GM18873 (cell line): ENCODE measurements around the gene FCHSD2.

ENCODE experiments used
- ATAC-seq: cut with Tn5 transposase; IDR thresholded peaks from one replicate; pipeline ENCODE4 v1.9.1; 2021; ENCODE audit warnings: mild to moderate bottlenecking, moderate library complexity, moderate number of reproducible peaks; ENCODE audit not compliant: unreplicated experiment, low FRiP score

The FCHSD2 gene

DNA sequence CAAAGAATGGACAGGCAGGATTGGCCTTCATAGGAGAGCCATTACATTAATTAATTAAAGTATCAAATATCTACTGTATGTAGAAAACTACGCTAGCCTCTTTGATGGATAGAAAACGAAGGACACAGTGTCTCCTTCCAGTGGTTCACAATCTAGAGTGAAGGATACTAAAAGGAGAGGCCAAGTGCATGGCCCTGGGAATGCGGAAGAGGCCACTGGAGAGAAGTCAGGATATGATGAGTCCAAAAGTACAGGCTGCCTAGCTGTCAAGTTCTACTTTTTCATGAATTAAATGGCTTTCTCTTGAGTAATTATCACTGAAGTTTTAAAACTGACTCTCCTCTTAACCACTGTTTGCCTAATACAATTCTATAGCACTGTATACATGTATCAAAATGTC lies 286.1 kb downstream of the FCHSD2 start:
- ATAC-seq = no peak

DNA sequence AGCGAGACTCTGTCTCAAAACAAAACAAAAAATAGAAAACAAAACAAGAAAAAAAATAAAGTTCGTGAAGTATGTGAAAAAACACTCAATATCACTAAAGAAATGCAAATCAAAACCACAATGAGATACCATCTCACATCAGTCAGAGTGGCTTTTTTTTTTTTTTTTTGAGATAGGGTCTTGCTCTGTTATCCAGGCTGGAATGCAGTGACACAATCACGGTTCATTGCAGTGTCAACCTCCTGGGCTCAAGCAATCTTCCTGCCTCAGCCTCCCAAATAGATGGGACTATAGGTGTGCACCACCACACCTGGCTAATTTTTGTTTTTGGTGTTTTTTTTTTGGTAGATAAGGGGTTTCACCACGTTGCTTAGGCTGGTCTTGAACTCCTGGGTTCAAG lies 290.4 kb downstream of the FCHSD2 start:
- ATAC-seq = no peak

DNA sequence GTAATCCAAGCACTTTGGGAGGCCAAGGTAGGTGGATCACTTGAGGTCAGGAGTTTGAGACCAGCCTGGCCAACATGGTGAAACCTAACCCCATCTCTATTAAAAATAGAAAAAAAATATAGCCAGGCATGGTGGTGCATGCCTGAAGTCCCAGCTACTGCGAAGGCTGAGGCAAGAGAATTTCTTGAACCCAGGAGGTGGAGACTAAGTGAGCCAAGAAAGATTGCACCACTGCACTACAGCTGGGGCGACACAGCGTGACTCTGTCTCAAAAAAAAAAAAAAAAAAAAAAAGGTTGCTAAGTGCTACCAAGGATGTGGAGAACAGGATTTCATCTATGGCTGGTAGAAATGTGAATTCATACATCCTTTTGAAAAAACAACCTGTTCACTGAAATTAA lies 291.3 kb downstream of the FCHSD2 start:
- ATAC-seq = no peak

DNA sequence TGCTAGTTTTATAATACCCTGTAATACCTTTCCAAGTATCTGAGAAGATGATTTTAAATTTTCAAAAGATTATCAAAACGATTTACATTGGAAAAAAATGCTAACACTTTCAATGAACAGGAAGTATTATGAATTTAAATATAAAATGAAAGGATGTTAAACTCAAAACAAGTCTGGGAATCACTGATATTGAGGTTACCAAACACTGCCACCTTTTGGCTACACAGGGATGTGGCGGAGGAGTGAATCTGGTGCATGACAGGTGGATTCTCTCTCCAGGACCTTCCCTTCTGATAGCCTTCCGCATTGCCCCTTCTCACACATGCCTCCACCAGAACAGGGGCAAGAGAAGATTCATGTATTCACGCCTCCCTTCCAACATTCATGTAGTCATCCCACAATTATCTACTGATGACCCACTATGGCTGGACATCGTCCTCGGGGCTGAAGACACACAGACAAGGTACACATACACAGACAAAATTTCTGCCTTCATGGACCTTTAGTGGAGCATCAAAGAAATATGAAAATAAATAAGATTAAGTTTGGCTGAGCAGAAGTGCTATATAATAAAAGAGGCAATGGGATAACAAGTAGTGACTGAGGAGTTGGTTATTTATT lies 293.2 kb downstream of the FCHSD2 start:
- no peak for ATAC-seq

DNA sequence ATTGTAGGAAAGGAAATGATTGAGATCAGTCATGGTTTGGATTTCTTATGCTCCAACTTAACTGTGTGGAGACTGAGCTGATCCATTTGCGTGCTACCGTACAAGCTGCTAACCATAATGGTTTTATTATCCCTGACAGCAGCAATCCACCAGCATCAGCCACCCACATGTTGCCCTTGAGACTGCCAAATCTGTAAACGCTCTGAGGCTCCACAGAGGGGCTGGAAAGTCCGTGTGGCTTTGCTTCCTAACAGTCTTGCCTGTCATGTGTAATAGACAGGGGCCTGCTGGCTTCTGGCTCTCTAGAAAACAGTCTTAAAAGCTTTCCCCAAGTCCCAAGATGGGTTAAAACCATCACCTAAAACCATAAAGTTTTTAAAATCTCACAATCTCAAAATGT lies 297.8 kb downstream of the FCHSD2 start:
- ATAC-seq = no peak

DNA sequence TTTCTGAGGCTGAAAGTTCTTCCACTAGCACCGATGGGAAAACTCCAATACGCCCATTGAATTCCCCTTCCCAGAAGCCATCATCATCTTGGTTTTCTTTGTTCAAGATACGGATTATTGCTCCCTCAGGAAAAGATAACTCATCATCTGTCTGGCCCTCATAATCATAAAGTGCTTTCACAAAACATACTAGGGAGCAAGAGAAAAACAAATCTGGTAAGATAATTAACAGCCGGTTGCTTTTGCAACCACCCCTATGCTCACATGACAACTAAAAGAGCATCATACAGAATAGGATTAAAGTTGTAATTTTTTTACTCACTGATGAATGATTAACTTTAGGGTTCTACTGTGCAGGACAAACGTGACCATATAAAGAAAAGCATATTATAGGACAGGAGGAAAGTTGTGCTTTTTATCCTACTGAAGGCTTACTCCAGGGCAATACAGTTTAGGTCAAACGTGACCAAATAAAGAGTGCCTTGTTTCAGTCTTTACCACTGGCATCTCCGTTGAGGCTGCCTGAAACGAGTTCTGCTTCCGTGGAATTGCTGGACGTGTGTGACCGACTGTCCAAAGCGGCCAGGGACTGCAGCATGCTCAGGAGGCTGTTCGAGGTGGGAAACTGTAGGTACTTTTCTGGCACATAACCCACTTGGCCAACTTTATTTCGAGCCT lies 299.3 kb downstream of the FCHSD2 start:
- ATAC-seq = no peak

DNA sequence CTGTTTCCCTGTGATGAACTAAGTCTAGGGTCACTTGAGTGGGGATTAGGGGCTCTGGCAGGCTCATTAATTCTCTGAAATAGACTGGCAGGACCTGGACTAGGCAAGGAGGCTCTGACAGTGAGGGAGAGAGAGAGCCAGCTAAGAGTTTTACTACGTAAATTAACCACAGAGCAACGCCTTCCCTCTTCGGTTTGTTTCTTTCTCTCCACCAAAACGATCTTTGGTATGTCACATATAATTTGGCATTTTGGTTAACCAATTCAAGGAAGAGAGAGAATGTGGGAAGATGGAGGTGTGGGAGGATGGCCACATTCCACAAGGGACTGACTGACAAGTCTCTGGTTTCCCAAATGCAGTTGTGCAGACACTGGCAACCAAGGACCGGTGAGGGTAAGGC lies 300.0 kb downstream of the FCHSD2 start:
- no peak for ATAC-seq

DNA sequence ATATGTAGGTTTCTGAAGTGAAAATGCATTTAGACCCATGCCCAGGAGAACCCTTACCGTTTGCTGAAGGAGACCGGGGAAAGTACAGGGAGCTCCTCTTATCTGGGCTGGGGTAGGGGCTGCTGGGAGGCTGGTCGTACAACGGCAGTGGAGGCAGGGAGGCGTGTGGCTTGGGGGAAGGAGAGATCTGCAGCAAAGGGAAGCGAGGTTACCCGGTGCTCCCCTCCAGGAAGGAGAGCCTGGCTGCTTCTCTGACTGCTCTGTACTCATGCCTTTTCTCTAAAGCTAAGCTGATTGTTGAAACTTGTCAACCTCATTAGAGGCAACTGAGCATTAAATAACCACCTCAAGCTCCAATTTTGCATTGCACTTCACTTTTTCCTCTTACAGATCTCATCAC lies 300.7 kb downstream of the FCHSD2 start:
- ATAC-seq = no peak

DNA sequence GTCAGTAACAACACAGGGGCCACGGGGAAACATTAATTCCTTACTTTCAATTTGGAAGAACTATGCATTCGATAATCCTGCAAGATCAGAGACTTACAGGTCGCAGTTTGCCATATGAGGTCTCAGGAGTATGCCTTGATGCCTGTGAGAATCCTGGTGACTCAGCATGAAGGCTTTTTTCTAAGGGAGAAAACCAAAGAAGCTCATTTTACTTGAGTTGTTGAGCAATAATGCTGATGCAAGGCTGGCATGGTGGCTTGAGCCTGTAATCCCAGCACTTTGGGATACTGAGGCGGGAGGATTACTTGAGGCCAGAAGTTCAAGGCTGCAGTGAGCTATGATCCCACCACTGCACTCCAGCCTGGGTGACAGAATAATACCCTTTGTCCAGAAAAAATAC lies 301.3 kb downstream of the FCHSD2 start:
- no peak for ATAC-seq

DNA sequence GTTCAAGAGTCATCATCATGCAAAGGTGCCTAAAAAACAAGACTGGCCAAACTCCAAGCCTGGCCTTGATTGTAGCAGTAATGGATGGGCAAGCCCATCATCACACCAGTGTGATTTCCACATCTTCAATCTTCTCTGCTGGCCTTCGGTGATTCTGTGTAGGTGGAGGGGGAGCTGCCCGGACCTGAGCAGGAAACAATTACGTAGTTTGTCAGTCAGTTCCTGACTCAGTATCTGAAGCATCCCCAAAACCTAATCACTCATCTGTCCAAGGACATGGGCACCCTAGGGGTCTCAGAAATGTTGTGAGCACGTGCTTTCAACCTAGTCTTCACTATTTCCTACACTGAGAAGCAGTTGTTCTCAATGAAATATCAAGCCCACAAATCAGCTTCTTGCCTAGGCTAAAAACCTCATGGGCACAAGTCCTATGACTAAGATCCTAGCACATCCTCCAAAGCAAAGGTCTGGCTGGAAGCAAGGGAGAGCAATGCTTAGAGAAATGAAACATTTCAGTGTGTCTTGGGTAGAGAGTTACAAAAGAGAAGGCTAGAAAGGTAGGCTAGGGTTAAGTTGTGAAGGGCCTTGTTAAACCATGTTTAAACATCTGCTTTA lies 303.3 kb downstream of the FCHSD2 start:
- no peak for ATAC-seq

DNA sequence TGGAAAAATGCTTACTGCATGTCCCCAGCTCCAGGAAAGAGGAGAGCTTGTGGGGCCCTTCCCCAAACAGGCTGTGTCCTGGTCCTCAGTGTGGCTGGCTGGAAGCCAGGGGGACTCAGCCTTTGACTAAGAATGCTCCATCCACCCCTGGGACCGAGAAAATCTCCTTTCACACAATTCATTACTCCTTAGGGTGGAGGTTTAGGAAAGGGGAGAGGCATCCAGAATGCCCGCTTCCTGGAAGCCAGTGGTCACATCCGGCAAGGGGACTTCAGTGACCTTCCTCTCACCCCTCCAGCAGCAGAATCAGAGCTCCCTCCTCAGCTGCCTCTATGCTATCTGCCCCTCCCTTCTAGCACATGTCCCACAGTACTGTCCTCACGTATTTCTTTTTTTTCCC lies 306.0 kb downstream of the FCHSD2 start:
- ATAC-seq = no peak

DNA sequence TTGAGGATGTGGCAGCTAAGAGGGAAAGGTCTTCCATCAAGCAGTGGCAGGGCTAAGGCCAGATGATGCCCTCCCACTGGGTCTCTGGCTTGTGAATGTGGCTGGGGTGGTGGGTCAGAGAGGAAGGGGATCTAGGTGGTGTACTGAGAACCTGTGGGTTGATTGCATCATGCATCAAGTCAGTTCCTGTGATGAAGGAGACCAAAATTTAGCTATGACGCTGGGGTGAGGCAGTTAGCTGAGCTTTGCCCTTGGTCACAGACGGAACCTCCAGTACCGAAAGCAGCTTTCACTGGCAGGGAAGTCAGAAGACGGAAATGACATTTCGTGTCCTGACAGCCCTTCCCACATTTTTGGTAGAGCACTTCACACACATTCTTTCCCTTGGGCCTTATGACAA lies 307.2 kb downstream of the FCHSD2 start:
- ATAC-seq = no peak

DNA sequence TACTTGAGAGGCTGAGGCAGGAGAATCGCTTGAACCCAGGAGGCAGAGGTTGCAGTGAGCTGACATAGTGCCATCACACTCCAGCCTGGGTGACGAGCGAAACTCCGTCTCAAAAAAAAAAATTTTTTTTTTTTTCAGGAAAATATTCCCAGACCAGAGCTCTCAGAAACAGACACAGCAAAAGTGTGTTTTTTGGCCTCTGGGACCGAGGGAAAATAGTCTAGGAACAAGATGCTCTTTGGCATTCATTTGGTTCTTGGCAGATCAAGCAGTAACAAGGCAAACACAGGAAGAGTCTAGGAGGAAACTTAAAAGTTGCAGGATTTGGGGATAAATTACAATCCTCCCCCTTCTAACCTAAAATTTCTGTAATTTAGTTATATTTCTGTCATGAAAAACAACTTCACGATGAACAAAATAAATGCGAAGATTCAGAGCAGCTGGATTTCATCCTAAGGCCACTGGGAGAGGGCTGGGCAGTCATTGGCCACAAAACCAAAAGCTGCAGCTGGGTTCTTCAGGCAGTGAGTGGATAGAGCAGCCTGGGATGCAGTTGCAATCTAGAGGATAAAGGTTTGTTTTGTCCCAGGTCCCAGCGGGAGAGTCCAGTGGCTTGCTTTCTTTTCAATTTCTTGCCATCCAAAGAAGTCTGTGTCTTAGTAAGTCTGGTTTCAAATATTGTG lies 308.2 kb downstream of the FCHSD2 start:
- no peak for ATAC-seq

DNA sequence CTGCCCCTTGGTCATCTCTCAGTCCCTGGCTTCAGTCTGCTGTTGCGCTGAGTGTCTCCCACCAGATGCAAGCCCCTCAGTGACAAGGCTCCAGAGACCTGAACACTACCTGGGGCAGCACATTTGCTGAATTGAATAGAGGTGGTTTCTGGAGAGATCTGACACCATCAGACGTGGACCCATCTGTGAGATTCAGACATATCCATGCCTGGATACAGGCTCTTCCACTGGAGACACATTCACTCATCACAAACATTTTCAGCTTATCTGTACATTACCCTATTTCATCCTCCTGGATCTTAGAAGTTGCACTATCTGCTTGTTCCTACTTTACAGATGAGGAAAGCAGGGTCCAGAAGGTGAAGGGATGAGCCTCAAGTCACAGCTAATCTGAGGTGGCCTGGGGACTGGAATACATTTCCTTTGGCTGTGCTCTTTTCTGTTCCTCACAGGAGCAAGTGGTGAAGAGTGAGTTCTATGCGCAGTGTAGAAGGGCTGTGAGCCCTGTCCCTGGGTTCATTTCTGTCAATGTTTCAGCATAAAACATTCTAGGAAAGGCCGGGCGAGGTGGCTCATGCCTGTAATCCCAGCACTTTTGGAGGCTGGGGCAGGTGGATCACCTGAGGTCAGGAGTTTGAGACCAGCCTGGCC lies 308.9 kb downstream of the FCHSD2 start:
- ATAC-seq = no peak

DNA sequence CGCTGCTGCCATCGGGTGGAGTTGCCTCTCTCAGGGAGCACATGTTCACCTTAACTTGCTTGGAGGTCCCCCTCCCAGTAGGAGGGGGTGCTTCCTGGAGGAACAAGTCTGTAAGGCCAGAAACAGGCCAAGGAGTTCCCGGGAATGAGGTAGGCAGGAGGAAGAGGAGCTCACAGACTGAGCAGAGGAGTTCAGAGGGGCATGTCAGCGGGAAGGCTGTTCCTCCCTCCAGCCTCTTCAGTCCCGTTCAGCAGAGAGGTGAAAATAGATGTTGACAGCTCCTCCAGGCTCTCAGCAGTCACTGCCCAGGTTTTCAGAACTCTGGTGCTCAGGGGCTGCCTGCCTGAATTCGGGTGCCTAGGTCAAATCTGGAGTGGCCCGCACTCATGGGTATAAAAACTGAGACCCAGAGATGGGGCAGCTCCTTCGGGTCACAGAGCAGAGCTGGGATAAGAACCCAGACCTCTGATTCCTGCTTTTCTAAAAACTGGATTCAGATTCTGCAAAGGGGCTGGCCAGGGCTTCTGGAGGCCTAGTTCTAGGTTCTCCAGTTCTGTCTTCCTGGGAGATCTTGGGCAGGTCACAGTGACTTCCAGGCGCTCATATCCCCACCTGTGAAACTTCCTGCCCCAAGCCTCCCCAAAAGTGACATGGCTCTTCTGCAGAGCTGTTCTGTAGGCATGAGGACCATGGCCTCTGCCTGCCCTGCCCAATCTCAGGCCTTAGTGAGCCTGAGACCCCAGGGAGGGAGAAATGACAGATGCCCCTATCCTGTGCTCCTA lies 309.6 kb downstream of the FCHSD2 start:
- no peak for ATAC-seq

DNA sequence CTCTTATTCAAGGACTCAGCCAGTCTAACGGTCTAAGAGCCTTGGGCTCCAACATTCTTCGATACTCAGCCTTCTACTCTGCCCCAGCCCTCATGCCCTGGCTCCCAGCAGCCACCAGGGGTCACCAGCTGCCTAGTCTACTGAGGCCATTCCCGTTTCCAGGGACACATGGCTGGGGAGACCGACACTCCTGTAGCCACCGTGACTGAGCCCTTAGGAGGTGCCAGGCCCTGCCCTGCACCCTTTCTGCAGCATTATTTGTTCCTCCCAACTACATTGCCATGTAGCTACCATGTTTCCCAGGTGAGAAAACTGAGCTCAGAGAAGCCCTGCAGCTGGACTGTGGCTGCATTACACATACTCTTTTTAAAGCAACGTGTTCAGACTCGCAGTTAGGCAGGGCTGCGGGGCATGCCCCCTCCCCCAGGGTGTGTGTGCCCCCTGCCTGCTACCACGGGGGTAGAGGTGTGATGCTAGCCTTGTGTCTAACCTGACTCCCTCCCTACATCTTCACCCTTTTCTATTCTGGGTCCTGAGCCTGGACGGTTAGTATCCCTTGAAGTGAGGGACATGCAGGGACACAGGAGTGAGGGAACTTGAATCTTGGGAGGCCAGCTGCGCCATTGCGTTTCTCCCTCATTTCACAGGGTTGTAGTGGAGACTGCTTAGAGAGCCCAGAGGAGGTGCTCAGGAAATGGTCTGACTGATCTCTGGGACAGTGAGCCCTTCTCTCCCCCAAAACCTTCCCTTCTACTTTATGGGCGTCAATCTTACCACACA lies 310.4 kb downstream of the FCHSD2 start:
- no peak for ATAC-seq

DNA sequence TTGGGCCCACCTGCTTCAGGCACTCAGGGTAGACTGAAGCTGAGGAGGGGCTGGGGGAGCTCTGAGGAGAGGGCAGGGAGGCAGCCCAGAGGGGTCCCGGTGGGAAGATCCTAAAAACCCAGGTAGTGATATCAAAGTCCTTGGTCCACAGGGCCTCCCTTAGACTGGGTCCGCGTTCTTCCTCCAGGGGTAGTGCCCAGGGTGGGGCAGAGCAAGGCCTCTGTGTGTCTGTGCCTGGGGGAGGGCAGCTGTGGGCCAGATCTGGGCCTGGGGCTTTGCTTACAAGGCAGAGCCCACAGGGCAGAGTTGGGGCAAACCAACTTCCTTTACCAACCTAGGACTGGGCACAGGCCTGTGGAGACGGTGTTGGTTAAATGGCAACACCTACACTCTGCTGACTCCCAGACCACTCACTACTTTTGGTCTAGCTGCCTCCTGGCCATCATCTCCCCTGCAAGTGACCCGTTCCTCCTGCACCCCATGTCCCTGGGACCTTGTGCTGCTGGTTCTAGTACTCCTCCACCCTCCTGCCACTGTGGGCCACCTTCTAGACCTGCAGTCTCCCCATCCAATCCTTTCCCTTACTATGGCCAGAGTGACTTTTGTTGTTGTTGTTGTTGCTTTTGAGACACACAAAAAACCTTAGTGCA lies 312.1 kb downstream of the FCHSD2 start:
- ATAC-seq = no peak

DNA sequence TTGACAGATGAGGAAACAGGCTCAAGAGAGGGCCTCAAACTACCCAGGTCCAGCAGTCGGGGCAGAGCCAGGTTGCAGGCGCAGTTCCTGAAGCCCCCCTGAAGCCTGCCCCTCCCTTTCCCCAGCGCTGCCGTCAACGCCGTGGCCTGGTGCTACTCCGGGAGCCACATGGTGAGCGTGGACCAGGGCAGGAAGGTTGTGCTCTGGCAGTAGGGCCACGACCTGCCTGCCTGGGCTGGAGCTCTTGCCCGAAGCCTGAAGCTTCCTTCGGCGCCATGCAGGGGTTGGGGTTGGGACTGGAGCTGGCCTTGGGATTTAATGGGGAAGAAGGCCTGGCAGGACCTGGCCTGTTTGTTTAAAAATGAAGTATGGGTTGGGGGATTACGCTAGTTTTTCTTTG lies 312.9 kb downstream of the FCHSD2 start:
- no peak for ATAC-seq

DNA sequence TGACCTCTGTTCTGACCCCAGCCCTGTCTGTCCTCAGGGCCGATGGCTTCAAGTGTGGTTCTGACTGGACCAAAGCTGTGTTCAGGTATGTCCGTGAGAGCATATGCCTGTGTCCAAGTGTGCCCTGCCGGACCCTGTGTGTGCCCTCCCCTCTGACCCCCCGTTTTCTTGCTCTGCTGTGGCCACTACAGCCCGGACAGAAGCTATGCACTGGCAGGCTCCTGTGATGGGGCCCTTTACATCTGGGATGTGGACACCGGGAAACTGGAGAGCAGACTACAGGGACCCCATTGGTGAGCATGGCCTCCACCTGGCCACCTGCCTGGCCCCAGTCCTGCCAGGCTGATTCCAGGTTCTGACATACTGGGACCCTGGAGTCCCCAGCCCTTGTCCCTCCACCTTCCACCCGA lies 313.4 kb downstream of the FCHSD2 start:
- no peak for ATAC-seq
